GOT3 (cell line): ENCODE data around the gene KASH5.
"Not testable (repeated sequence)": the region's sequence is repeated elsewhere in the genome, so short reads cannot be mapped to it uniquely, and the experiment has no call there.

Source experiments
- DNase-seq: peaks from one replicate; lab custom pipeline; 2025; ENCODE audit warnings: mixed read lengths; lab: John Stamatoyannopoulos, UW

The KASH5 gene

DNA sequence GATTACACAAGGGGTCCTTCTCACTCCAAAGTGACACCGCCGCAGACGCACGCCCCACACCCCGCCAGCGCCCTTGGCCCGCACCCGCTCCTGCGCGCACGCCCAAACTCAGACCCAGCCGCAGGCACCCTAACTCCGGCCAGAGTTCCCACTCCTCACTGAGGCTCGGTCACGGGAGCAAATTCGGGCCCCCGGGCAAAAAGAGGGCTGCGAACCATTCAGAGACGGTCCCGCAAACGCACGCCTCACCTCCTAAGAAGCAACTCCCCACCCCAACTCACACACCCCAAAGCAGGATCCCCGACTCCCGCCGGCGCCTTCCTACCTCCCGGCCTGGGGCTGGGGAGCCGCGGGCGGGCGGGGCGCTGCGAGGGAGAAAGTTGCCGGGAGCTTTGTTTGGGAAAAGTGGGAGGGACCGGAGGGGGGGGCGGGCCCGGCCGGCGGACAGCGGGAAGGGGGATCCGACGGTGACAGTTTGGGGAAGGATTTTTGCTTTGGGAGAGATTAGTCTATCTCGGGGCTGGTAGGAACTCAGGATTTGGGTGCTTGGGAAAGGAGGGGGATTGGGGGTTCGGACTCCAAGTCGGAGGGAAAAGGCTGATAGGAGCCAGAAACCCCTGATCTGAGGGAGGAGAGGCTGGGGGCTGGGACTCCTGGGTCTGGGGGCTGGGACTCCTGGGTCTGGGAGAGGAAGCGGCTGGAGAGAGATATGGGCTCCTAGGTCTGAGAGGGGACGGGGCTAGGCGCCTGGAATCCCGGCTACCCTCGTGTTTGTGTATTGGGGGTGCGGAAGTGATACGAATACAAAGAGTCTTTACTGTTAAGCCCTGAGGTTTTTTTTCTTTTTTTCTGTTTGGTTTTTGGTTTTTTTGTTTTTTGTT is 25.8 kb upstream of the KASH5 start, which contains the start of gene TEAD2:
TSS of gene TEAD2 (minus strand) at position 369 of the 881 bp plus-strand sequence. CDS start 2,341 bp downstream, outside the sequence.
- DNase-seq, result no peak

DNA sequence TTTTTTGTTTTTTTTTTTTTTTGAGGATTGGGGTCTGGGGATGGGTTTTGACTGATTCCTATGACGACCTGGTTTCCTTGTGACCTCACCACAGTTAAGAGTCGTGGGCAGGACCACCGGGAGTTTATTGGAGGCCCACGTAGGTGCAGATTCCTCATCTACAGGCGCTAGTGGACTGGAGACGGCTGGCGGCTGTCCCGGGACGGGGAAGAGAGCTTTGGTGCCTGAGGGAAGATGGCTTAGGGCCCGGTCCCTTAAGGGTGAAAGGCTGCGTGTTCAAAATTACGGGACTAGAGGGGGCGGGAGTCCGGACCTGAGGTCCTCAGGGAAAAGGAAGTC is 25.2 kb upstream of the KASH5 start:
- DNase-seq, result no peak

DNA sequence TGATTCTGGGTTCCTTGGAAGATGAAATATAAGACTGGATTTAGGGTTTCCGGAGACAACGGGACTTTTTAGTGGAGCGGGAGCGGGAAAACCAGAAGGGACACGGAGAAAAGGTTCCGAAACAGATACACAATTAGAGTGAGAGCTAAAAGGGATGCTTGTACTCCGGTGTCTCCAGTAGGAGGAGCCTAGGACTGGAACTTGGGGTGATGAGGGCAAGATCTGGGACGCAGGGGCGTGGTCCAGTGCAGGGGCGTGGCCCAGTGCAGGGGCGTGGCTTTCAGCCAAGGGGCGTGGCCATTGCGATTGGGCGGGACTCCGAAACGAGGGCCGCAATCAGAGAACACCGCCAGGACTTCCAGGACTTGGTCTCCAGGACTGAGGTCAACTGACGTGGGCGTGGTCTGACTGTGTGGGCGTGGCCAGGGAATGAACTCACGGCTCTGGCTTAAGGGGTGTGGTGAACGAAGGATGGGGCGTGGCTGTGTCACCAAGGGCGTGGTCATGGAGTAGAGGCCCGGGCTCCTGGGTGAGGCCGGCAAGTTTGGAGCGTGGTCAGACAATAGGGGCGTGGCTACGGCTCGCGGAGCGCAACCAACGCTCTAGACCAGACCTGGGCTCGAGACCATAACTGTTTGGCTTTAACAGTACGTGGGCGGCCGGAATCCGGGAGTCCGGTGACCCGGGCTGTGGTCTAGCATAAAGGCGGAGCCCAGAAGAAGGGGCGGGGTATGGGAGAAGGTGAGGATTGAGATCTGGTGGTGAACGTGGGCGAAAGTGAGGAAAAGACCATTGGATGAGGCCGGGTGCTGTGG is 24.6 kb upstream of the KASH5 start, which contains the start of gene DKKL1:
TSS of gene DKKL1 (plus strand) at position 610 of the 815 bp plus-strand sequence. CDS start at position 732, 122 bp downstream.
- DNase-seq, result peak; percentile 95

DNA sequence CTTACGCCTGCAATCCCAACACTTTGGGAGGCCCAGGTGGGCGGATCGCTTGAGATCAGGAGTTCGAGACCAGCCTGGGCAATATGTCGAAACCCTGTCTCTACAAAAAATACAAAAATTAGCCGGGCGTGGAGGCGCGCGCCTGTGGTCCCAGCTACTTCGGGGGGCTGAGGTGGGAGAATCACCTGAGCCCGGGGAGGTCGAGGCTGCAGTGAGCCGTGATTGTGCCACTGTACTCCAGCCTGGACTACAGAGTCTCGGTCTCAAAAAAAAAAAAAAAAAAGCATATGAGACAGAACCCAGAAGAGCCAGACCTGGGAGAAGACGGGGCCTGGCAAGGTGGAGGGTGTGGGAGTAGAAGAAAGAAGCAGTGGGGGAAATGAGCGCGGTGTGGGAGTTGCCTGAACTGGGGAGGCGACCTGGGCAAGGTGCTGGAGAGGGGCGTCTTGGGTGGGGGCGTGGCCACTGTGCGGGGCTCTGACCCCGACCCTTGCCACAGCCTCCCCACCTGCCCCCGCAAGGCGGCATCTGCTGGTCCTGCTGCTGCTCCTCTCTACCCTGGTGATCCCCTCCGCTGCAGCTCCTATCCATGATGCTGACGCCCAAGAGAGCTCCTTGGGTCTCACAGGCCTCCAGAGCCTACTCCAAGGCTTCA is 23.8 kb upstream of the KASH5 start:
- no peak for DNase-seq

DNA sequence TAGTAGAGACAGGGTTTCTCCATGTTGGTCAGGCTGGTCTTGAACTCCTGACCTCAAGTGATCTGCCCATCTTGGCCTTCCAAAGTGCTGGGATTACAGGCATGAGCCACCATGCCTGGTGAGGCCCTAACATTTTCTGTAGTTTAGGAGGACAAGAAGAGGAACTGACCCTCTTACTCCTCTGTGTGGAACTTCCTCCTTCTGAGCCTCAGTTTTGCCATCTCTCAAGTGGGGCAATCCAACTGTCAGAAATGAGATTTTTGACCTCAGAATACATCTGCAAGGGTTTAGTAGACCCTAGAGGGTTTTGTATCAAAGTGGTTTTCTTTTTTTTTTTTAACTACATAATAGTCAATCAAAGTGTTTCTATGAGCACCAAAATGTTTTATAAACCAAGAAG is 21.9 kb upstream of the KASH5 start:
- DNase-seq, result no peak

DNA sequence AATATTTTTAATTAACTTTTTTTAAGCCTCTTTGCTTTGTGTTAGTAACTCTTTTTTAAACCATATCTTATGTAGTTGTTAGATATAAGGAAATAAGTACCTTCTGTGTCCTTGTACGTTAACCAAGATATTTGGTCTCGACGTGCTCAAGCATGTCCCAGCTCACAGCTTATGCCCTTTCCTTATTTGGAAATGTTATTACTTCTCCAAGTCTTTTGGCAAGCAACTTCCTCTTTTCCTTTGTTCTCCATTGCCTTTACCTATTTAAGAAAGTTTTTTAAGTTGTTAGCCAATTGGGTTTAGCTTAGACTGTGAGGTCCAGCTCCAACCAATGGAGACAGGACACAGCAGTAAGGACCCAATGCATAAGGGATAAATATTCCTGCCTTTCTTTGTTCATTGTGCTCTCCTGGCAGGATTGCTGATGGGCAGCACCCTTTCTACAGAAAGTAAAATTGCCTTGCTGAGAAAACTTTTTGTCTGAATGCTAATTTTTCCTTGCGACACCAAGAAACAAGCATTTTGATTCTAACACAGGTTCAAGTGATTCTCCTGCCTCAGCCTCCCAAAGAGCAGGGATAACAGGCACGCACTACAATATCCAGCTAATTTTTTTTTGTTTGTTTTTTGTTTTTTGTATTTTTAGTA is 19.2 kb upstream of the KASH5 start:
- DNase-seq, result no peak

DNA sequence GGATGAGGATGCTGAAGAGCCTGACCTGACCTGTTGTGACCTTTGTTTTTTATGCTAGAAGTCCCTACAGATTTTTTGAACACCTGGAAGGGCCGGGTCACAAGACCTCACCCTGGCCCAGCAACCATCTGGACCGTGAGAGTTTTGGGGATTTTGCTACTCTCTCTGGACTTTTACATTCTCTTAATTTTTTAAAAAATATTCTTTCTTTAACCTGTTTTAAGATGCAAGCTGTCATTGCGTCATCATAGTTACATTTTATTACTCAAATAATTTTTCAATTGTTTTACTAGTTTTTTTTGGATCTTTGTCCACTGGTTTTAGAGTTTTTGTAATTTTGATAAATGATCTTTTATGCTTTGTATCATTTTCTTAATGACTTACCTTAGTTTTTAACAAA is 16.9 kb upstream of the KASH5 start:
- no peak for DNase-seq

DNA sequence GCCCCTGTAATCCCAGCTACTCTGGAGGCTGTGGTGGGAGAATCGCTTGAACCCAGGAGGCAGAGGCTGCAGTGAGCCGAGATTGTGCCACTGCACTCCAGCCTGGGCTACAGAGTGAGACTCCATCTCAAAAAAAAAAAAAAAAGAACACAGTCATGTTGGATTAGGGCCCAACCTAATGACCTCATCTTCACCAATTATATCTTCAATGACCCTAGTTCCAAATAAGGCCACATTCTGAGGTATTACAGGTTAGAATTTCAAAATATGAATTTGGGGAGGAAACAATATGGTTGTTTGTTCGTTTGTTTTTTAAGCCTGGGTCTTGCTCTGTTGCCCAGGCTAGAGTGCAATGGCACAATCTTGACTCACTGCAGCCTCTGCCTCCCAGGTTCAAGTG is 14.9 kb upstream of the KASH5 start:
- not testable (repeated sequence) for DNase-seq

DNA sequence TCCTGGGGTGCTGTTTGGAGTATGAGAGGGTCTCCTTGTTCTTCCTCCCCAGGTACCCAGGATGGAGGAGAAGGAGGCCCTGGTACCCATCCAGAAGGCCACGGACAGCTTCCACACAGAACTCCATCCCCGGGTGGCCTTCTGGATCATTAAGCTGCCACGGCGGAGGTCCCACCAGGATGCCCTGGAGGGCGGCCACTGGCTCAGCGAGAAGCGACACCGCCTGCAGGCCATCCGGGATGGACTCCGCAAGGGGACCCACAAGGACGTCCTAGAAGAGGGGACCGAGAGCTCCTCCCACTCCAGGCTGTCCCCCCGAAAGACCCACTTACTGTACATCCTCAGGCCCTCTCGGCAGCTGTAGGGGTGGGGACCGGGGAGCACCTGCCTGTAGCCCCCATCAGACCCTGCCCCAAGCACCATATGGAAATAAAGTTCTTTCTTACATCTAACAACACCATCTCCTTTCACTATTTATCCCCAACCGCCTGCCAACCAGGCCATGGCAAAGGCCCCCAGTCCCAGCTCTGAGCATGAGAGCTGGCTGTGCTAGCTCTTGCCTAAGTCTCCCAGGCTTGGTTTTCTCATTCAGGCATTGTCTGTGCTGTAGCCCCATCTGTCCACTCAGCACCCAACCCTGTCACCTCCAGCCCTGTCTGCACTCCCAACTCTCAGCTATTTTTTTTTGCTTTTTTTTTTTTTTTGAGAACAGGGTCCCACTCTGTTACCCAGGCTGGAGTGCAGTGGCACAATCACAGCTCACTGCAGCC is 13.2 kb upstream of the KASH5 start:
- no peak for DNase-seq

DNA sequence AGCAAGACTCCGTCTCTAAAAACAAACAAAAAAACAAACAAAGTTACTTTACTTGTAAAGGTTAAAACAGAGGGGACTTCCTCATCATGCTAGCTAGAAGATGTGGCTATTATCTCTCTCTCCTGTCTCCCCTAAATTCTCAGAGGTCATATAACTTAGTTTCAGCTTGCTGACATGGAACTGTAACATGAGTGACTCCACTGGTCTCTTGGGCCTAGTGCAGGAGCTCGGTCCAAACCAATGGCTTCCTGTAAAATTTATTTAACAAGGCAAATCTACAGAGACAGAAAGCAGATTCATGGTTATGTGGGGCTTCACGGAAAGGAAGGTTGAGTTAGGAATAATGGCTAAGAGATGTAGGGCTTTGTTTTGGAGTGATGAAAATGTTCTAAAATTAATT is 9.5 kb upstream of the KASH5 start:
- no peak for DNase-seq

DNA sequence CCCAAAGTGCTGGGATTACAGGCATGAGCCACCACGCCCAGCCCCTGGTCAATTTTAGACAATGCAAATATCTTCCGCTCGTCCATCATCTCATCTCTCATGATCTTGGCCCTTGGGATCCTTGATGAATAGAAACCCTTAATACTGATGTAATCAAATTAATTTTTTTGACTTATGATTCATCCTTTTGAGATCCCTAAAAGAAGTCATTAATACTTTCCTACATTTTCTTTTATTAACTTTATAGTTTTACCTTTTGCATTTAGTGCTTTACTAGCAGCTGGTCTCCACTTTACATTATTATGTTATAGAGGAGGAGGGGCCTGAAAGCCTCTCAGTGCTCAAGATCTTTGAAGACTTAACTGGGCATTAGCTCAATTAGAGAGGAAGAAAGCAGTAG is 7.7 kb upstream of the KASH5 start:
- no peak for DNase-seq

DNA sequence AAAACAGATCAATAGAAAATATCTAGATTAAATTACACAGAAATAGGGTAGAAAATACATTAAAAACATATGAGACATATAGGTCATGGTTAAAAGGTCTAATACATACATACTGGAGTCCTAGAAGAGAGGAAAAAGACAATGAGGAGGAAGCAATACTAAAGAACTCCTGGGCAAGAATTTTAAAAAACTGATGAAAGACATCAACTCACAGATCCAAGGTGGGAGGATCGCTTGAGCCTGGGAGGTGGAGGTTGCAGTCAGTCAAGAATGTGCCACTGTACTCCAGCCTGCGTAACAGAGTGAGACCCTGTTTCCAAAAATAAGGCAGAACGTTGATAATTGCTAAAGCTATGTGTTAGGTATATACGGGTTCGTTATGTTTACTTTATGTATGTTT is 5.4 kb upstream of the KASH5 start:
- no peak for DNase-seq

DNA sequence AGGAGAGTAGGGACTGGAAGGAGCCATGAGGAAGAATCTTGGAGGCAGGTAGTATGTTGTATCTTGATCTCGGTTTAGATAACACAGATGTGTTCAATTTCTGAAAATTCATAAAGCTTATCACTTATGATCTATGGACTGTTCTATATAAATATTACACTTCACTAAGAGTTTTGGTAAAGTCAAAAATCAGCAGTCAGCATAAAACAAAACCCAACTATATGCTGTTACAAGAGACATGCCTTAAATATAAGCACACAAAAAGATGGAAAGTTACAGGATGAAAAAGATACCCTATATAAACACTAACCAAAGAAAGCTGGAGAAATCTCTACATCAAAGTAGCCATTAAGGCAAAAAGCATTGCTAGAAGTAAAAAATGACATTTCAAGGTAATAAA is 4.5 kb upstream of the KASH5 start:
- DNase-seq, result no peak

DNA sequence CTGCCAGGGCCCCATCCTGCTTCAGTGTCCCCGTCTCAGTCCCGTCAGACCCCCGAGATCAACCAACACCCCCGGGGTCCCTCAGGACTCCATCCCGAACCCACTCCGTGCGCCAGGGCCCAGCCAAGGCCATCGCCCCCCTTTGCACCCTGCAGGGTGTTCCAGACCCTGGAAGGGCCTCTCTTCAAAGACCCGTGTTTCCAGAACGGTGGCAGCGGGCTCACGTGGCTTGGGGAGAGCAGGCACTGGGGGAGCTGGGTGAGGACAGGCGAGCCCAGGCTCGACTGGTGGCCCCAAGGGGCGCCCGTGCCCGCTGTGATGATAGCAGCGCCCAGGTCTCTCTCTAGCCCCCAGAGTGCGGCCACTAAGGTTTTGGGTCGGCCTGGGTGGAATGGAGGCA is 1.4 kb downstream of the KASH5 start:
- no peak for DNase-seq

DNA sequence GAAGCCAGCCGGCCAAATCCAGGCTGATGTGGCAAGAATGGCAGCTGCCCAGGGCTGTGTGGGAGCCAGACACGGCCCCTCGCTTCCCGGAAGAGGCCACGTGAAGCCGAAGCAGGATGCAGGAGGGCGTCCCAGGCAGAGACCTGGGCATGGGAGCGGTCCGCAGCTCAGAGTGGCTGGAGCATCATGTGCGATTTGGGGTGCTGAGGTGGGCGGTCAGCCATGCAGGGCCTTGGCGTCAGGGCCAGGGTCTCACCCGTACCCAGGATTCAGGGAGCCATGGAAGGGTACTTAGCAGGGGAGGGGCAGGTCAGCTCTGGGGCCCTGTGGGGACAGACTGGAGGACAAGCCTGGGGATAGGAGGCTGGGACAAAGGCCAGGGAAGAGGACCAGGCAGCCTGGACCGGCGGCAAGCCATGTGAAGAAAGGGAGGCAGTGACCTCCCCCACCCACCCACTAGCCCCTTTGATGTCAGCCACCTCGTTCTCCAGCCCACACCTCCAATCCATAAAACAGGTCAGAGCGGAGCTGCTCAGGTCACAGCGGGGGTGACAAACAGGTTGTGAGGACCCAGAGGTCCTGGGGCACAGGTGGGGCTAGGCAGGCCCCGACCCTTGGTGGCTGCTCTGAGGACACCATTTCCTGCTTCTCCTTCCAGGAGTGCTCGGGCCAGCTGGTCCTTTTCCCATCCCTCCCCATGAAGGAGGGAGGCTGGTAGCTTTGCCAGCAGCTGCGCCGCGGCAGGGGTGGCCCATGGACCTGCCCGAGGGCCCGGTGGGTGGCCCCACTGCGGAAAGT is 2.3 kb downstream of the KASH5 start:
- DNase-seq, result no peak

DNA sequence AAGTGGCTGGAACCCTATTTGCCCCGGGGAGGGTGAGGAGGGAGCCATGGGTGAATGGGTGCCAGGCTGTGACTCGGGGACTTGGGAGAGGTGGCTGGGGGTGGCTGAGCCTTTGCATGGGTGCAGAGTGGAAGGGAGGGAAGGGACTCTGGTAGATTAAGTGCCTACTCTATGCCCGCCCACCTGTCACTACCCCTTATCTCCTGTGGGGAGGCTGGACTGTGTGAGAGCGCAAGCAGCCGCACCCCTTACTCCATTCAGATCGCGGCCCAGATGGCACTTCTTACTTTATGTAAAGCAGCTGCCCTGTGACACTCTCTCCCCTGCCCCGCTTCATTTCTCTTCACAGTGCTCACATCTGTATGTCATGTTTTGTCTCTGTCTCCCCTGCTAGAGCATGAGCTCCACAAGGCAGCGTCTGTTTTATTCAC is 2.9 kb downstream of the KASH5 start:
- DNase-seq, result no peak

DNA sequence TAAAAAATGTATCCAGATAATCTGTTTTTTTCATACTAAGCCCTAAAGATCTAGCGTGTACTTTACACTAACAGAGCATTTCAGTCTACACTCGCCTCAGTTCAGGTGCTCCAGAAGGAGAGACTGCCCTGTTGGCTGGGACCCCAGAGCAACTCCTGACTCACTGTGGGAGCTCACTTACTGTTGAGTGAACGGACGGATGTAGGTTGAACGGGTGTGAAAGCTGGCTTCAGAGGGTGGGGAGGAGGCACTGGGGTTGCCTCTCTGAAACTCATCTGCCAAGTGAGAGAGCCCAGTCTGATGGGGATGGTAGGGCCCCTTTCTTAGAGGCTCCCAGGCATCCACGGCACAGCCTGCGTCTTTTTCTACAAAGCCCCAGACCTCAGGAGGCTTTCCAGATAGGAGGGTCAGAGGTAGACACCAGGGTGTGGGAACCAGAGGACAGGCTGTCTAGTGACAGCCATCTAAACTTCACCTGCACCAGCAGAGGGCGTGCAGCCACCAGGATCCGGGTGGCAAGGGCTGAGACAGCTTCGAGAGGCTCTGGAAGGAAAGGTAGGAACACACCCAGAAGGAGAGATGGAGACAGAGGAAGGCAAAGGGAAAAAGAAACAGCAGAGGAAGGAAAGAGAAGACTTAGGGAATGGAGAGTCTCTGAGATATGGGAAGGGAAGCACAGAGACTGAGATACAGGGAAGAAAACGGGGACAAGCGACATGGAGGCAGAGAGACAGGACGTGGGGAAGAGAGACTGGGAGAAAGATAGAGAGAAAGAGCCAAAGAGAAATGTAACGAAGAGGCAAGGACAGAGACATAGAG is 3.7 kb downstream of the KASH5 start:
- no peak for DNase-seq

DNA sequence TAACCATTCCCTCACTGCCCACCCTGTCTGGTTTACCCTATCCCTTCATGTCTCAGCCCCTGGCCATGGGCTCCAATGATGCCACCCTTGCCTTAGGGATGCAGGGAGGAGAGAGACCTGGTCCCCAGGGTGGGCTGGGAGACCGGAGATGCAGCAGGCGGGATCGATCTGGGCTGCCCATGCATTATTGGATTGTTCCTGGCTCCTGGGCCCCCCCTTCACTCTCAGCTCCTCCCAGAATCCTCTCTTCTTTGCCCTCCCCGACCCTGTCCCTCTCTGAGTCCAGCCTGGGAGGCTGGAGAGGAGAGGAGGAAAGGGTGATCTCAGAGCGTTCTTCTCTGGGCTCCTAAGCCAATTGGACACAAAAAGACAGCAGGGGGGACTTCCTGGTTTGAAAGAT is 5.8 kb downstream of the KASH5 start:
- no peak for DNase-seq

DNA sequence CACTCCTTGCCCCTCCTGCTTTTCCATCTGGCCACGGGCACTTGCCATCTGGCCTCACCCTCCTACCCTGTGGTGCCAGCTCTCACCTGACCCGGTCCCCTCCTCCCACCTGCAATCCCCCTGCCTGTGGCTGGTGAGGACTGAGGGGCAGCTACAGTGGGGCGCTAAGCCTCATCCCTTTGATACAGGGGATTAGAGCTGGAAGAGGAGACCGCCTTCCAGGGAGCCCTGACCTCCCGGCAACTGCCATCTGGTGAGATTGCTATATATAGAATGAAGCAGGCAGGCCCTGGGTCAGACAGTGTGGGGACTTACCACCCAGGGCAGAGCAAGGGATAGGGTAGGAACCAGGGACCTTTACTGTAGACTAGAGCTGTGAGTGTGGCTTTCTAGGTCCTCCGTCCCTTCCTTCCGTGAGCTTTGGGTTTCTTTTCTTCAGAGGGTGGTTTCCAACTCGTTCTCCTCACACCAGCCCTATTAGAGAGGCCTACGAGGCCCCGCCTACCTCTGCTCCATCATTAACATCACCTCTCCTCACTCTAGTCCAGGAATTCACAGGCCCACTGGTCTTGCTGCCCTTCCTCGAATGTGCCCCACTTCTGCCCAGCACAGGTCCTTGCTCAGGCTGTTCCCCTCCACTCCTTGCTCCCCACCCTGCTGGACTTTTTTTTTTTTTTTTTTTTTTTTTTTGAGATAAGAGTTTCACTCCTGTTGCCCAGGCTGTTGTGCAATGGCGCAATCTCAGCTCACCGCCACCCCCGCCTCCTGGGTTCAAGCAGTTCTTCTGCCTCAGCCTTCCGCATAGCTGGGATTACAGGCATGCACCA is 7.7 kb downstream of the KASH5 start:
- DNase-seq, result no peak
